Mucosa of descending colon (tissue), 3 donors: ENCODE results near the gene PAQR7. TPM values are rescaled to one million over a fixed set of nuclear protein-coding genes. Genes with fewer than 3 reads are reported as not detected.

Source experiments
- ATAC-seq: fragments of 200-7000 bp; cut with Tn5 transposase; one replicate; pipeline ENCODE4 v1.9.1; 2020; ENCODE audit warnings: mild to moderate bottlenecking, moderate library complexity
- DNase-seq, 3 donors: peaks; one replicate each; pipeline ENCODE4 v3.0.0-alpha.2; 2020
- H3K36me3 ChIP-seq: fragments of 200-600 bp; one replicate; pipeline ENCODE4 v1.8.0; 2021; ENCODE audit warnings: low read depth, mild to moderate bottlenecking
- H3K4me1 ChIP-seq: fragments of 200-600 bp; one replicate; pipeline ENCODE4 v1.8.0; 2021; ENCODE audit warnings: low read depth, mild to moderate bottlenecking
- H3K4me3 ChIP-seq: fragments of 200-600 bp; one replicate; pipeline ENCODE4 v1.8.0; 2021; ENCODE audit warnings: mild to moderate bottlenecking
- H3K9me3 ChIP-seq: fragments of 200-600 bp; one replicate; pipeline ENCODE4 v1.8.0; 2021; ENCODE audit warnings: mild to moderate bottlenecking
- CTCF ChIP-seq: fragments of 200-600 bp; IDR thresholded peaks from one replicate; pipeline ENCODE4 v1.8.0; 2022; ENCODE audit warnings: antibody characterized with exemption, mild to moderate bottlenecking
- intact Hi-C, 2 donors: fragments of 100-400 bp; cut with DNase I in 1 of 2; cut with micrococcal nuclease in 1 of 2; formaldehyde crosslinking; loops; one replicate each; pipeline versions ENCODE4 v1.11.0 to v1.11.1; 2022; cut with DNase I, micrococcal nuclease
- total RNA-seq, 3 donors: library from RNA; stranded (reverse); fragmentation: NEBNext Ultra II Directional in 2 of 3; extraction: Animal tissue kit (Norgen Biotek cat#: 25700) in 2 of 3; gene quantifications; one replicate each; pipeline versions ENCODE4 v1.2.1 to v1.2.4, GENCODE V29; 2021 to 2023
- donor health status: DM: no; HTN: no; CAD: no; lungs with moderate emphysema.
- donor health status: DM: no; HTN: no; CAD: no.
- donor health status: DM: no; HTN: yes; CAD: no.

The PAQR7 gene
- total RNA-seq, 3 donors from 2014 or later, result 2.5 to 7.7 (median 2.7) TPM

- peaks cover 22% of the 10 kb centered on the region for H3K4me1 ChIP-seq
- H3K4me3 ChIP-seq, result no peak overlapping the region
- H3K36me3 ChIP-seq, result no peaks in the 10 kb centered on the region
- no peak for TF ChIP-seq CTCF
- H3K9me3 ChIP-seq, result no peaks in the 10 kb centered on the region
- intact Hi-C loops, result no loop called here
- no peak for ATAC-seq
- DNase-seq, result no peak
These were observed 12.6 kb downstream of the PAQR7 start for GRCh38 chr1:25862785-25863485.

GRCh38 chr1:25861316-25862286 lies 13.9 kb downstream of the PAQR7 start:
- Histone ChIP-seq H3K9me3 (no peaks in the 10 kb centered on the region), H3K36me3 (no peaks in the 10 kb centered on the region), H3K4me1 (peaks cover 12% of the 10 kb centered on the region), H3K4me3 (no peak overlapping the region)
- DNase-seq (peak in 1 of 3 donors; percentile 43), ATAC-seq (peak; percentile 11)
- no peak for TF ChIP-seq CTCF
- intact Hi-C loops, result no loop called here

- Histone ChIP-seq H3K9me3 (no peaks in the 10 kb centered on the region), H3K4me3 (peak within 1 kb of the TSS; percentile 17), H3K4me1 (peaks cover 12% of the 10 kb centered on the region), H3K36me3 (no peaks in the 10 kb centered on the region)
- peak; percentile 91 to 92 (median 91) for DNase-seq
- no peak for TF ChIP-seq CTCF
- ATAC-seq, result peak; percentile 99
- intact Hi-C loops, result no loop called here
These were observed 16.4 kb downstream of the PAQR7 start, which contains the start of gene AUNIP for GRCh38 chr1:25858906-25859789. Gene AUNIP (minus strand): TSS chr1:25859457. CDS start chr1:25859357, 100 bp downstream.

GRCh38 chr1:25858494-25858893 lies 17.0 kb downstream of the PAQR7 start:
- intact Hi-C loops, result no loop called here
- Histone ChIP-seq H3K9me3 (no peaks in the 10 kb centered on the region), H3K4me3 (no peak overlapping the region), H3K36me3 (no peaks in the 10 kb centered on the region), H3K4me1 (peaks cover 12% of the 10 kb centered on the region)
- no peak for TF ChIP-seq CTCF
- ATAC-seq, result no peak
- DNase-seq, result no peak

GRCh38 chr1:25856856-25857255 lies 18.7 kb downstream of the PAQR7 start:
- ATAC-seq (no peak), DNase-seq (no peak)
- intact Hi-C loops, result no loop called here
- H3K4me1 ChIP-seq, result peaks cover 12% of the 10 kb centered on the region
- H3K4me3 ChIP-seq, result no peak overlapping the region
- H3K36me3 ChIP-seq, result no peaks in the 10 kb centered on the region
- no peaks in the 10 kb centered on the region for H3K9me3 ChIP-seq
- no peak for TF ChIP-seq CTCF
